SU-DHL-6 (cell line): Measurements from ENCODE around the gene MAML2.

Experiments used
- CTCF ChIP-seq: fragments of 200-600 bp; sonication (generic); IDR thresholded peaks from one replicate; pipeline ENCODE4 v1.5.1; 2017; ENCODE audit warnings: antibody characterized with exemption, mild to moderate bottlenecking, low read length, moderate library complexity; ENCODE audit not compliant: insufficient read depth, poor library complexity, severe bottlenecking
- EZH2phosphoT487 ChIP-seq: fragments of 200-600 bp; sonication (generic), shearing (Covaris generic); conservative IDR thresholded peaks from 2 replicates; pipeline ENCODE4 v1.6.1; 2018; ENCODE audit warnings: mild to moderate bottlenecking, antibody characterized with exemption, low read length, moderate library complexity, mixed read lengths

DNA sequence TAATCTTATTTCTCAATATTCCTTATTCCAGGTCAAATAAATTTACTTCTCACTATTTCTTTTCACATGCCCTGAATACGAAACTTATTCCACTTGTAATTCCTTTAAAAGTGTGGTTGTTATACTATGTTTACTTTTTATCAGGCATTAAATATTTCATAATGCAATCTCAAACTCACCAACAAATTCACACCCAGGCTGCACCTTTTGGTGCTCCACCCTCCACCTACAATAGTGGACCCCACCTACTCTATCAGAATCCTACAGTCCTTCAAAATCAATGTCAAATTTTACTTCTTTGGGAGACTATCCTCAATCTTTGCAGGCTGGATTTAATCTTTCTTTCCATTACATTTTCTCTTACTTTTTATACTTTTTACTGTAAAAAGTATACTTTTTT is 353.2 kb downstream of the MAML2 start:
- TF ChIP-seq EZH2phosphoT487, result no peak
- TF ChIP-seq CTCF, result no peak
